K562 (cell line): ENCODE measurements around the gene CPSF2. TPM values are rescaled to one million over a fixed set of nuclear protein-coding genes. Genes with fewer than 3 reads are reported as not detected.

Source experiments
- BCL6 ChIP-seq: fragments of 250-450 bp; sonication (Bioruptor Pico); IDR thresholded peaks from 2 replicates; pipeline ENCODE4 v1.4.0; 2020
- CXXC5 ChIP-seq: fragments of 250-450 bp; sonication (Bioruptor Pico); IDR thresholded peaks from 2 replicates; pipeline ENCODE4 v1.8.0; 2022; ENCODE audit warnings: inconsistent platforms, mild to moderate bottlenecking, moderate library complexity
- FOXJ3 ChIP-seq: sonication (generic); formaldehyde crosslinking; IDR thresholded peaks from 2 replicates; pipeline ENCODE4 v1.4.0; 2020; ENCODE audit warnings: mild to moderate bottlenecking, missing genetic modification reagents
- FOXM1 ChIP-seq, 2 experiments: fragments of 450-650 bp in 1 of 2; sonication (generic) in 1 of 2; formaldehyde crosslinking in 1 of 2; IDR thresholded peaks; 2 replicates each; pipeline versions ENCODE4 v1.6.1 to v1.9.0; 2017 to 2022; ENCODE audit warnings: low read depth in 2 of 2, mild to moderate bottlenecking in 2 of 2, missing genetic modification reagents in 1 of 2, moderate library complexity in 1 of 2
- HNRNPUL1 ChIP-seq: fragments of 200-400 bp; formaldehyde crosslinking; IDR thresholded peaks from 2 replicates; pipeline ENCODE4 v1.6.1; 2017; ENCODE audit warnings: low read length
- KDM4B ChIP-seq, 2 experiments: fragments of 450-650 bp in 1 of 2; sonication (generic) in 1 of 2; IDR thresholded peaks; 2 replicates each; pipeline ENCODE4 v1.6.1; 2016 to 2017; ENCODE audit warnings: borderline replicate concordance in 2 of 2, antibody characterized with exemption in 1 of 2, low read depth in 1 of 2, mild to moderate bottlenecking in 1 of 2
- MLLT1 ChIP-seq, 2 experiments: fragments of 450-650 bp; IDR thresholded peaks; 2 replicates each; pipeline ENCODE4 v1.6.1; 2016
- NFATC3 ChIP-seq: fragments of 450-650 bp; IDR thresholded peaks from 2 replicates; pipeline ENCODE4 v1.6.1; 2017; ENCODE audit warnings: mild to moderate bottlenecking
- RFX7 ChIP-seq: fragments of 250-450 bp; sonication (Bioruptor Pico); IDR thresholded peaks from 2 replicates; pipeline ENCODE4 v1.5.1; 2021; ENCODE audit warnings: mild to moderate bottlenecking
- SIN3A ChIP-seq, 2 experiments: fragments of 150-350 bp in 1 of 2; IDR thresholded peaks; 2 replicates each; pipeline ENCODE4 v1.6.1; 2011 to 2016; ENCODE audit warnings: borderline replicate concordance in 2 of 2, low read depth in 2 of 2, low read length in 2 of 2, mild to moderate bottlenecking in 2 of 2, moderate library complexity in 2 of 2; ENCODE audit not compliant: control insufficient read depth in 1 of 2
- STAT5B ChIP-seq: fragments of 250-450 bp; sonication (Bioruptor Pico); IDR thresholded peaks from 2 replicates; pipeline ENCODE4 v1.8.0; 2021; ENCODE audit warnings: mild to moderate bottlenecking, inconsistent platforms
- SUPT5H ChIP-seq: fragments of 450-650 bp; IDR thresholded peaks from 2 replicates; pipeline ENCODE4 v1.6.1; 2016
- TSHZ1 ChIP-seq: fragments of 250-450 bp; sonication (Bioruptor Pico); IDR thresholded peaks from 2 replicates; pipeline ENCODE4 v1.4.0; 2020; ENCODE audit warnings: mild to moderate bottlenecking, moderate library complexity
- ZNF12 ChIP-seq: sonication (generic); formaldehyde crosslinking; IDR thresholded peaks from 2 replicates; pipeline ENCODE4 v1.4.0; 2020; ENCODE audit warnings: mild to moderate bottlenecking, missing genetic modification reagents
- ZNF24 ChIP-seq: fragments of 450-650 bp; IDR thresholded peaks from 2 replicates; pipeline ENCODE4 v1.6.1; 2016
- ZNF589 ChIP-seq: fragments of 200-800 bp; sonication (Bioruptor generic); IDR thresholded peaks from 2 replicates; pipeline ENCODE4 v1.6.1; 2016; ENCODE audit warnings: low read depth, missing genetic modification characterization, missing compliant biosample characterization
- ZNF592 ChIP-seq: fragments of 450-650 bp; IDR thresholded peaks from 2 replicates; pipeline ENCODE4 v1.6.1; 2017; ENCODE audit warnings: antibody characterized with exemption, mild to moderate bottlenecking
- polyA plus RNA-seq, 8 experiments: library from polyadenylated mRNA; depleted of rRNA in 4 of 8; stranded (reverse) in 5 of 8; unstranded in 3 of 8; fragments of >200 nt; fragmentation: Nextera tagmentation in 2 of 8; fragmentation: Illumina TruSeq in 1 of 8; extraction: Ambion mirVana in 2 of 8; extraction: Trizol in 1 of 8; gene quantifications; 2 replicates each; pipeline versions ENCODE4 v1.2.1 to v1.2.3, GENCODE V29; 2011 to 2014; ENCODE audit warnings: inconsistent platforms in 1 of 8, missing spikeins in 1 of 8
- total RNA-seq, 7 experiments: library from RNA; depleted of rRNA in 6 of 7; stranded (reverse); fragments of >200 nt in 6 of 7; fragmentation: Illumina TruSeq in 2 of 7; extraction: Trizol in 2 of 7; gene quantifications; 2 replicates each; pipeline versions ENCODE4 v1.2.1 to v1.2.3, GENCODE V29; 2011 to 2021; ENCODE audit warnings: low replicate concordance in 1 of 7

CPSF2 gene
- total and polyA plus RNA-seq, 9 of the 15 experiments (the other 6 are each of a cell fraction or from before 2014, with no cell fraction given): 20.8 to 71.3 (median 49.0) TPM

DNA sequence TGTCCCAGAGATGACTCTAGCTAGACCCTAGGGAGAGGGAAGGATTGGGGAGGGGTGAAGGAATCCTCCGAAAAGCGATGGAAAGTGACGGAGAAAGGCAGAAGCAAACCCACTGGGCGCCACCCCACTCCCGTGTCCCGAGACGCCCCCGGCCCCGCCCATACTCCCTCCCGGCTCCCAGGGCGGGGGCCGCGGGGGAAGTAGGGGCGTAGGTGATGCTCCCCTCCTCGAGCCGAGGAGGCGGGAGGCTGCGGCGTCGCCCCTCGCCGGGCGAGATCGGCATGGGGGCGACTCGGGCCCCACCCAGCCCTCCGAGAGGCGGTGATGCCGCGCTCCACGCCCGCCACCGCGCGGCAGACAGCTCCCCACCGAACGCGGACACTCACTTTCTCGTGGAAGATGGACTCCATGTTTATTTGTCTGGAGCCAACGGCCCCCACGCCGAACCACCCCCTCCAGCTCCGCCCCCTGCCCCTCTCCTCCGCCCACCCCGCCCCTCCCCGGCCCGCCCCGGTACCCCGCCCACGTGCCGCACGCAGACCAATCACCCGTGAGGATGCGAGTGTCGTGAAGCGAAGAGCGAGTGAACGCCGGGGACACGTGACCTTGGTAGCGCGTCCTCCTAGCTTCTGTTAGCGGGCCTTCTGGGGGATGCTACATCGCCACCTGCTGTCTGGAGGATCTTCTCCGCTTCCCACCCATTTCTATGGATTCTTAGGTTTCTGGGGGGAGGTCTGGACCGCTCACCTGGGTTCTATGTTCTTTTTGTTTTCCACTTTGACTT is 15.4 kb upstream of the CPSF2 start, which contains the start of gene ATXN3 (continued):
- TF ChIP-seq TSHZ1 (CRISPR knock-in tag): no peak
- TF ChIP-seq MLLT1 (IDR thresholded peaks at IDR 0.05): no peak
- peak; percentile 76; the same call in 1 of the 2 replicates for TF ChIP-seq CXXC5 (CRISPR knock-in tag)
- no peak for TF ChIP-seq FOXJ3 (CRISPR knock-in tag)
- peak; percentile 53 to 75; a peak in 1 of 4 replicates for TF ChIP-seq SIN3A (IDR thresholded peaks at IDR 0.05; ENCODE audit: borderline replicate concordance in 2 of 2, control insufficient read depth in 1 of 2, low read depth in 2 of 2, low read length in 2 of 2)
- no peak for TF ChIP-seq ZNF12 (CRISPR knock-in tag)
- TF ChIP-seq KDM4B (IDR thresholded peaks at IDR 0.05; ENCODE audit: borderline replicate concordance in 2 of 2, low read depth in 1 of 2): 0 out of 4 replicates have a peak, but pooled peaks of 1 of the 2 experiments have one; percentile 53
- TF ChIP-seq SUPT5H: peak; percentile 69
- no peak for TF ChIP-seq ZNF592
- TF ChIP-seq FOXM1 (IDR thresholded peaks at IDR 0.05; ENCODE audit: low read depth): 0 out of 2 replicates have a peak, but pooled peaks have one; percentile 14
- TF ChIP-seq FOXM1 (CRISPR knock-in tag; IDR thresholded peaks at IDR 0.05; ENCODE audit: low read depth): no peak
- TF ChIP-seq HNRNPUL1: no peak
- TF ChIP-seq RFX7 (CRISPR knock-in tag): no peak
- TF ChIP-seq NFATC3: no peak
- TF ChIP-seq STAT5B (CRISPR knock-in tag): no peak
- no peak for TF ChIP-seq ZNF589 (CRISPR knock-in tag)
- TF ChIP-seq ZNF24: no peak
- no peak for TF ChIP-seq BCL6 (CRISPR knock-in tag)
